ENCODE measurements around the gene OBI1. TPM values are rescaled to one million over a fixed set of nuclear protein-coding genes. Genes with fewer than 3 reads are reported as not detected.

OBI1 gene
- total and polyA plus RNA-seq, 8 donors: 1.4 to 17.0 (median 6.6) TPM

- H3K27ac ChIP-seq: no peak overlapping the region
These were observed 3.0 kb downstream of the OBI1 start for GRCh38 chr13:78655906-78656305.

GRCh38 chr13:78655007-78655406 lies 3.9 kb downstream of the OBI1 start:
- Histone ChIP-seq H3K4me1 (peaks cover 9 to 46% (median 31%) of the 10 kb centered on the region in 4 donors), H3K27me3 (no peaks in the 10 kb centered on the region), H3K4me3 (no peak overlapping the region), H3K9me3 (no peaks in the 10 kb centered on the region), H3K36me3 (peaks cover 0 to 3% (median 0%) of the 10 kb centered on the region in 4 donors), H3K27ac (no peak overlapping the region)
- intact Hi-C loops (cut with DNase I; ENCODE audit: low total_unique reads): no loop called here
- TF ChIP-seq POLR2A (IDR thresholded peaks at IDR 0.05) (no peak), EP300 (IDR thresholded peaks at IDR 0.05) (no peak), POLR2AphosphoS5 (IDR thresholded peaks at IDR 0.05) (no peak), CTCF (IDR thresholded peaks at IDR 0.05) (no peak)
- 90 to 98% (median 93%) methylated on average over 3 of the region's 3 CpGs for WGBS, 5 donors
- DNase-seq: no peak

More at GRCh38 chr13:78655906-78656305, 3.0 kb downstream of the OBI1 start:
- DNase-seq: no peak
- Histone ChIP-seq H3K4me3 (no peak overlapping the region), H3K9me3 (no peaks in the 10 kb centered on the region), H3K27me3 (no peaks in the 10 kb centered on the region), H3K36me3 (peaks cover 0 to 3% (median 0%) of the 10 kb centered on the region in 4 donors), H3K4me1 (peaks cover 9 to 40% (median 26%) of the 10 kb centered on the region in 4 donors)
- TF ChIP-seq EP300 (IDR thresholded peaks at IDR 0.05): no peak
- no peak for TF ChIP-seq POLR2AphosphoS5 (IDR thresholded peaks at IDR 0.05)
- TF ChIP-seq CTCF (IDR thresholded peaks at IDR 0.05): no peak
- no peak for TF ChIP-seq POLR2A (IDR thresholded peaks at IDR 0.05)
- intact Hi-C loops (cut with DNase I; ENCODE audit: low total_unique reads): no loop called here

- no peaks in the 10 kb centered on the region for H3K9me3 ChIP-seq
- DNase-seq: no peak
These were observed 6.3 kb downstream of the OBI1 start for GRCh38 chr13:78652651-78653050.

GRCh38 chr13:78650717-78651083 lies 8.3 kb downstream of the OBI1 start:
- Histone ChIP-seq H3K4me3 (no peak overlapping the region), H3K9me3 (no peaks in the 10 kb centered on the region), H3K36me3 (peaks cover 0 to 2% (median 0%) of the 10 kb centered on the region in 4 donors), H3K27me3 (no peaks in the 10 kb centered on the region), H3K4me1 (peaks cover 8 to 55% (median 32%) of the 10 kb centered on the region in 4 donors), H3K27ac (no peak overlapping the region)
- TF ChIP-seq CTCF (IDR thresholded peaks at IDR 0.05): no peak
- TF ChIP-seq EP300 (IDR thresholded peaks at IDR 0.05): no peak
- TF ChIP-seq POLR2AphosphoS5 (IDR thresholded peaks at IDR 0.05): no peak
- no peak for TF ChIP-seq POLR2A (IDR thresholded peaks at IDR 0.05)
- intact Hi-C loops (cut with DNase I; ENCODE audit: low total_unique reads): no loop called here
- WGBS, 5 donors: 71 to 93% (median 80%) methylated on average over 2 of the region's 2 CpGs
- no peak for DNase-seq

More at GRCh38 chr13:78652651-78653050, 6.3 kb downstream of the OBI1 start:
- intact Hi-C loops (cut with DNase I; ENCODE audit: low total_unique reads): no loop called here
- Histone ChIP-seq H3K27me3 (no peaks in the 10 kb centered on the region), H3K27ac (no peak overlapping the region), H3K4me1 (peaks cover 12 to 45% (median 32%) of the 10 kb centered on the region in 4 donors), H3K4me3 (no peak overlapping the region), H3K36me3 (peaks cover 0 to 3% (median 0%) of the 10 kb centered on the region in 4 donors)
- 73 to 93% (median 78%) methylated on average over 1 of the region's 1 CpG for WGBS, 5 donors
- TF ChIP-seq EP300 (IDR thresholded peaks at IDR 0.05): no peak
- TF ChIP-seq CTCF (IDR thresholded peaks at IDR 0.05): no peak
- TF ChIP-seq POLR2AphosphoS5 (IDR thresholded peaks at IDR 0.05): no peak
- TF ChIP-seq POLR2A (IDR thresholded peaks at IDR 0.05): no peak
